Measurements from ENCODE around the gene IL12RB1.

IL12RB1 gene

DNA sequence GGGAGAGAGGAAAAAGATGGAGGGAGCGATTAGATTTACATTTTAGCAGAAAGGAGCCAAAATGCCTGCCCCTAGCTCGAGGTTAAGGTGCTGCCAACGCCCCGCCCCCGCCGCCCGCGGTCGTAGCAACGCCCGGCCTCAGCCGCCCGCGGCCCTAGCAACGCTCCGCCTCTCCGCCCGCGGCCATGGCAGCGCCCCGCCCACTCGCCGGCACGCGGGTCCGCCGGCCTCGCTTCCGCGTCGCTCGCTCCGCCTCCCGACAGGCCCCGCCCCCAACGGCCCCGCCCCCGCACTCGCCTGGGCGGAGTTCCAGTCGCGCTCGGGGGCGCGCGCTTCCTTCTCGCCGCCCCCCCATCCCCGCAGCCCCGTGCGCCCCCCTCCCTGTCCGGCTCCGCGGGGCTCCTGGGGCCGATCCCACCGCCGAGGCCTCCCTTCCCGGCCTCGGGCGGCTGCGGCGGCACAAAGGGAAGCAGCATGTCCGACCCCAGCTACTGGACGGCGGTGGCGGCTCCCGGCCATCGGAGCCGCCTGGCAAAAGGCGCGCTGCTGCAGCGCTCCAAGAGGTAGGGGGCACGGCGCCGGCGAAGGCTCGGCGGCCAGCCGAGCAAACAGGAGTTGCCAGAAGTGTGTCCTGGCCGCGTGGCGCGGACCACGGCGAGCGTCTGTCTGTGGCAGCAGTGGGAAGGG is 31.1 kb upstream of the IL12RB1 start:
- peaks cover 55 to 62% of the 10 kb centered on the region in 2 experiments for H3K4me1 ChIP-seq (ENCODE audit: control insufficient read depth in 1 of 2, insufficient read depth in 1 of 2, low read depth in 1 of 2, low read length in 1 of 2)
- H3K36me3 ChIP-seq = peaks cover 84% of the 10 kb centered on the region
- H3K27me3 ChIP-seq = no peaks in the 10 kb centered on the region
- TF ChIP-seq CTCF (IDR thresholded peaks at IDR 0.05) = peak; percentile 51
- peak overlapping the region; percentile 81 for H3K27ac ChIP-seq
- no peaks in the 10 kb centered on the region for H3K9me3 ChIP-seq
- H3K4me3 ChIP-seq (ENCODE audit: low read depth in 1 of 2, low read length in 1 of 2) = peak overlapping the region; percentile 47 to 65

GRCh38 chr19:18117364-18117691 is 30.6 kb upstream of the IL12RB1 start:
- no peak for TF ChIP-seq CTCF (IDR thresholded peaks at IDR 0.05)
- peaks cover 55 to 66% of the 10 kb centered on the region in 2 experiments for H3K4me1 ChIP-seq (ENCODE audit: control insufficient read depth in 1 of 2, insufficient read depth in 1 of 2, low read depth in 1 of 2, low read length in 1 of 2)
- H3K9me3 ChIP-seq = no peaks in the 10 kb centered on the region
- peak overlapping the region; percentile 39 to 65 for H3K4me3 ChIP-seq (ENCODE audit: low read depth in 1 of 2, low read length in 1 of 2)
- no peaks in the 10 kb centered on the region for H3K27me3 ChIP-seq
- peaks cover 84% of the 10 kb centered on the region for H3K36me3 ChIP-seq
- H3K27ac ChIP-seq = peak overlapping the region; percentile 81

GRCh38 chr19:18114483-18114882 is 27.7 kb upstream of the IL12RB1 start:
- no peak for TF ChIP-seq CTCF (IDR thresholded peaks at IDR 0.05)

DNA sequence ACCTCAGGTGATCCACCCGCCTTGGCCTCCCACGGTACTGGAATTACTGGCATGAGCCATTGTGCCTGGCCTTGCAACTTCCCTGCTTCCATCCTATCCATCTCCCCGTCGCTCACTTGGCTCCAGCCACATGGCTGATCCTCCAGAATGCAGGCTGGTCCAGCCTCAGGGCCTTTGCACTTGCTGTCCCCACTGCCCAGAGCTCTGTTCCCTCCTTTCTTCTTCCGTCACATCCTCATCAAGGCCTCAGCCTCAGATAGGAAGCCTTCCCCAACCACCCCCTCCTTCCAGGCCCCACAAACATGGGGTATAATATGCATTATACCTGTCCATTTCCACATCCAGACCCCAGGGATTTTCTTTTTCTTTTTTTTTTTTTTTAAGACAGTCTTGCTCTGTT is 27.1 kb upstream of the IL12RB1 start:
- no peak overlapping the region for H3K4me3 ChIP-seq (ENCODE audit: low read depth in 1 of 2, low read length in 1 of 2)
- peaks cover 71 to 78% of the 10 kb centered on the region in 2 experiments for H3K4me1 ChIP-seq (ENCODE audit: control insufficient read depth in 1 of 2, insufficient read depth in 1 of 2, low read depth in 1 of 2, low read length in 1 of 2)
- peaks cover 70% of the 10 kb centered on the region for H3K36me3 ChIP-seq
- H3K27me3 ChIP-seq = no peaks in the 10 kb centered on the region
- no peak for TF ChIP-seq CTCF (IDR thresholded peaks at IDR 0.05)
- H3K9me3 ChIP-seq = no peaks in the 10 kb centered on the region
- H3K27ac ChIP-seq = no peak overlapping the region

More at GRCh38 chr19:18114483-18114882, 27.7 kb upstream of the IL12RB1 start:
- Histone ChIP-seq H3K9me3 (no peaks in the 10 kb centered on the region), H3K4me1 (ENCODE audit: control insufficient read depth in 1 of 2, insufficient read depth in 1 of 2, low read depth in 1 of 2, low read length in 1 of 2) (peaks cover 71 to 78% of the 10 kb centered on the region in 2 experiments), H3K27ac (no peak overlapping the region), H3K27me3 (no peaks in the 10 kb centered on the region), H3K4me3 (ENCODE audit: low read depth in 1 of 2, low read length in 1 of 2) (no peak overlapping the region), H3K36me3 (peaks cover 73% of the 10 kb centered on the region)

DNA sequence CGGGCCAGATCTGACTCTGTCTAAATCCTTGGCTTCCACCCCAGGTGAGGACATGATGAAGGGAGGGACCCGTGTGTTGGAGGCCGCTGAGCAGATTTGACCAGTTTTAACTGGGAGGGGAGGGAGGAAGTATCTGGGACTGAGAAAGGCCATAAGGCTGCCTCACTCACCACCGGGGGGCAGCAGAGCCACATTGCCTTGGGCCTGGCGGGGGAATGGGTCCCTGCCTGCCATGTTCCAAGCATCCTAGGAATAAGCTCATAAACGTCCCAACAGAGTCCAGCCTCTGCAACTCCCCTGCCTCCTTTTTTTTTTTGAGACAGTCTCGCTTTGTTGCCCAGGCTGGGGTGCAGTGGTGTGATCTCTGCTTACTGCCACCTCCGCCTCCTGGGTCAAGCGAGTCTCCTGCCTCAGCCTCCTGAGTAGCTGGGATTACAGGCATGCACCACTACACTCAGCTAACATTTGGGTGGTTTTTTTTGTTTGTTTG is 26.3 kb upstream of the IL12RB1 start:
- TF ChIP-seq CTCF (IDR thresholded peaks at IDR 0.05) = peak; percentile 88
- Histone ChIP-seq H3K27ac (peak overlapping the region; percentile 98), H3K36me3 (peaks cover 63% of the 10 kb centered on the region), H3K27me3 (no peaks in the 10 kb centered on the region), H3K4me1 (ENCODE audit: control insufficient read depth in 1 of 2, insufficient read depth in 1 of 2, low read depth in 1 of 2, low read length in 1 of 2) (peaks cover 71 to 78% of the 10 kb centered on the region in 2 experiments), H3K9me3 (no peaks in the 10 kb centered on the region), H3K4me3 (ENCODE audit: low read depth in 1 of 2, low read length in 1 of 2) (peak overlapping the region; percentile 35 to 95)

Measured in neutrophil (primary cell).